ENCODE results near the gene SNAPC1. TPM values are rescaled to one million over a fixed set of nuclear protein-coding genes. Genes with fewer than 3 reads are reported as not detected.
A peak's percentile ranks its signal among the peaks of the same experiment; 100 is the strongest.

The SNAPC1 gene
- total RNA-seq, 1 experiment from 2014 or later: 13.8 TPM

GRCh38 chr14:61749867-61750266 lies 12.4 kb upstream of the SNAPC1 start:
- ChIA-PET CTCF (no interaction called here), POLR2A (ENCODE audit: low non-redundant PET) (interaction anchor here (0.6 to 0.9 kb wide), 2 partner anchors 12 to 28 kb away, joined by 3 to 9 read pairs; partner anchors contain the start of gene SNAPC1)
- Histone ChIP-seq H3K27me3 (replicated peaks; ENCODE audit: insufficient read depth, low read depth, low read length, poor library complexity) (no peaks in the 10 kb centered on the region), H3K4me1 (ENCODE audit: insufficient read depth, low read length, poor library complexity, severe bottlenecking) (no peaks in the 10 kb centered on the region), H3K36me3 (ENCODE audit: insufficient read depth, low read length, poor library complexity, severe bottlenecking) (peaks cover 34% of the 10 kb centered on the region), H3K4me3 (ENCODE audit: low read depth, low read length, poor library complexity, severe bottlenecking) (peak overlapping the region; percentile 48), H3K27ac (ENCODE audit: low read depth, low read length, poor library complexity, severe bottlenecking) (no peak overlapping the region), H3K9me3 (ENCODE audit: low read depth, low read length, poor library complexity, severe bottlenecking) (no peaks in the 10 kb centered on the region)
- BruUV-seq (replicated peaks): no TSS peak
- TF ChIP-seq CTCF (conservative IDR thresholded peaks at IDR 0.05; ENCODE audit: low read depth, low read length) (no peak), EZH2 (IDR thresholded peaks at IDR 0.05; ENCODE audit: borderline replicate concordance, low read depth, low read length, poor library complexity, severe bottlenecking) (no peak)
- intact Hi-C loops (cut with micrococcal nuclease; ENCODE audit: unreplicated experiment): no loop called here
- DNase-seq (ENCODE audit: low spot score): no peak

GRCh38 chr14:61750708-61751474 lies 11.3 kb upstream of the SNAPC1 start:
- Histone ChIP-seq H3K27ac (ENCODE audit: low read depth, low read length, poor library complexity, severe bottlenecking) (no peak overlapping the region), H3K36me3 (ENCODE audit: insufficient read depth, low read length, poor library complexity, severe bottlenecking) (peaks cover 24% of the 10 kb centered on the region), H3K9me3 (ENCODE audit: low read depth, low read length, poor library complexity, severe bottlenecking) (no peaks in the 10 kb centered on the region), H3K27me3 (replicated peaks; ENCODE audit: insufficient read depth, low read depth, low read length, poor library complexity) (no peaks in the 10 kb centered on the region), H3K4me3 (ENCODE audit: low read depth, low read length, poor library complexity, severe bottlenecking) (peak overlapping the region; percentile 48), H3K4me1 (ENCODE audit: insufficient read depth, low read length, poor library complexity, severe bottlenecking) (no peaks in the 10 kb centered on the region)
- DNase-seq (ENCODE audit: low spot score): peak; percentile 87
- intact Hi-C loops (cut with micrococcal nuclease; ENCODE audit: unreplicated experiment): no loop called here
- ChIA-PET CTCF (no interaction called here), POLR2A (ENCODE audit: low non-redundant PET) (no interaction called here)
- TF ChIP-seq EZH2 (IDR thresholded peaks at IDR 0.05; ENCODE audit: borderline replicate concordance, low read depth, low read length, poor library complexity, severe bottlenecking): no peak
- no peak for TF ChIP-seq CTCF (conservative IDR thresholded peaks at IDR 0.05; ENCODE audit: low read depth, low read length)
- BruUV-seq (replicated peaks): TSS peak; percentile 71

GRCh38 chr14:61751475-61751989 lies 10.7 kb upstream of the SNAPC1 start:
- intact Hi-C loops (cut with micrococcal nuclease; ENCODE audit: unreplicated experiment): no loop called here
- no peaks in the 10 kb centered on the region for H3K27me3 ChIP-seq (replicated peaks; ENCODE audit: insufficient read depth, low read depth, low read length, poor library complexity)
- no peaks in the 10 kb centered on the region for H3K9me3 ChIP-seq (ENCODE audit: low read depth, low read length, poor library complexity, severe bottlenecking)
- DNase-seq (ENCODE audit: low spot score): no peak
- no peak for TF ChIP-seq EZH2 (IDR thresholded peaks at IDR 0.05; ENCODE audit: borderline replicate concordance, low read depth, low read length, poor library complexity, severe bottlenecking)
- POLR2A ChIA-PET (ENCODE audit: low non-redundant PET): interaction anchor here (0.6 kb wide), 1 partner anchor 32 kb away, joined by 7 read pairs; no protein-coding TSS in a partner anchor
- CTCF ChIA-PET: no interaction called here
- no peak overlapping the region for H3K27ac ChIP-seq (ENCODE audit: low read depth, low read length, poor library complexity, severe bottlenecking)
- no TSS peak for BruUV-seq (replicated peaks)
- peaks cover 20% of the 10 kb centered on the region for H3K36me3 ChIP-seq (ENCODE audit: insufficient read depth, low read length, poor library complexity, severe bottlenecking)
- H3K4me3 ChIP-seq (ENCODE audit: low read depth, low read length, poor library complexity, severe bottlenecking): peak overlapping the region; percentile 48
- H3K4me1 ChIP-seq (ENCODE audit: insufficient read depth, low read length, poor library complexity, severe bottlenecking): no peaks in the 10 kb centered on the region

Data from A673 (cell line).